HEK293 (cell line): ENCODE measurements around the gene DNAJB6.

Experiments
- CTCF ChIA-PET: fragments of 350-600 bp; formaldehyde crosslinking; extraction: SDS; loops from one replicate; lab custom pipeline; 2021; ENCODE audit warnings: antibody characterized with exemption; lab: Yijun Ruan, JAX
- POLR2A ChIA-PET: fragments of 300-600 bp; formaldehyde crosslinking; extraction: SDS; loops from one replicate; lab custom pipeline; 2020; ENCODE audit warnings: antibody characterized with exemption, inconsistent platforms; lab: Yijun Ruan, JAX
- H3K27ac ChIP-seq: fragments of 200-500 bp; sonication (Bioruptor generic); 2 replicates; pipeline ENCODE4 v1.5.1; 2014; ENCODE audit warnings: low read depth, low read length, control low read depth, inconsistent platforms; ENCODE audit errors: extremely low read depth
- H3K36me3 ChIP-seq, 2 experiments: fragments of 200-500 bp in 1 of 2; sonication (Bioruptor generic) in 1 of 2; 1 replicate in 1 of 2; 2 replicates in 1 of 2; pipeline ENCODE4 v1.5.1; 2014 to 2017; ENCODE audit warnings: inconsistent platforms in 2 of 2, low read length in 2 of 2; ENCODE audit not compliant: control insufficient read depth in 2 of 2, insufficient read depth in 1 of 2
- H3K4me1 ChIP-seq: fragments of 200-500 bp; sonication (Bioruptor generic); 2 replicates; pipeline ENCODE4 v1.5.1; 2014; ENCODE audit warnings: mild to moderate bottlenecking, low read length, inconsistent platforms; ENCODE audit not compliant: control insufficient read depth, insufficient read depth
- H3K4me3 ChIP-seq: 2 replicates; pipeline ENCODE4 v1.5.1; 2011; ENCODE audit warnings: low read depth, mild to moderate bottlenecking, control low read depth, low read length, moderate library complexity
- H3K9me3 ChIP-seq: fragments of 200-500 bp; sonication (Bioruptor generic); 2 replicates; pipeline ENCODE4 v1.5.1; 2014; ENCODE audit warnings: low read depth, low read length, inconsistent platforms; ENCODE audit not compliant: control insufficient read depth, insufficient read depth
- BCL11B ChIP-seq: fragments of 450-650 bp; formaldehyde crosslinking; IDR thresholded peaks from 2 replicates; pipeline ENCODE4 v1.5.1; 2016; ENCODE audit warnings: low read depth, missing biosample characterization, missing genetic modification characterization
- GLI2 ChIP-seq: fragments of 450-650 bp; formaldehyde crosslinking; IDR thresholded peaks from 2 replicates; pipeline ENCODE4; 2017; ENCODE audit warnings: missing biosample characterization, missing genetic modification characterization, low read depth, borderline replicate concordance
- ZBTB8A ChIP-seq: fragments of 450-650 bp; formaldehyde crosslinking; IDR thresholded peaks from 2 replicates; pipeline ENCODE4 v1.5.1; 2016; ENCODE audit warnings: missing biosample characterization, missing genetic modification characterization
- ZNF121 ChIP-seq: fragments of 450-650 bp; formaldehyde crosslinking; IDR thresholded peaks from 2 replicates; pipeline ENCODE4 v1.5.1; 2016; ENCODE audit warnings: missing biosample characterization, missing genetic modification characterization
- ZNF350 ChIP-seq: fragments of 450-650 bp; formaldehyde crosslinking; IDR thresholded peaks from 2 replicates; pipeline ENCODE4 v1.5.0; 2017; ENCODE audit warnings: missing biosample characterization, mild to moderate bottlenecking, missing genetic modification characterization
- ZNF433 ChIP-seq: fragments of 450-650 bp; formaldehyde crosslinking; IDR thresholded peaks from 2 replicates; pipeline ENCODE4 v1.5.1; 2016; ENCODE audit warnings: missing biosample characterization, missing genetic modification characterization, low read depth
- ZNF548 ChIP-seq: fragments of 450-650 bp; formaldehyde crosslinking; IDR thresholded peaks from 2 replicates; pipeline ENCODE4 v1.5.1; 2016; ENCODE audit warnings: missing biosample characterization, missing genetic modification characterization
- ZNF549 ChIP-seq: fragments of 450-650 bp; IDR thresholded peaks from 2 replicates; pipeline ENCODE4 v1.5.1; 2018; ENCODE audit warnings: missing biosample characterization, missing genetic modification characterization, mild to moderate bottlenecking, inconsistent platforms, moderate library complexity
- ZNF558 ChIP-seq: fragments of 450-650 bp; formaldehyde crosslinking; IDR thresholded peaks from 2 replicates; pipeline ENCODE4 v1.5.1; 2016; ENCODE audit warnings: missing biosample characterization, missing genetic modification characterization
- ZNF677 ChIP-seq: fragments of 450-650 bp; IDR thresholded peaks from 2 replicates; pipeline ENCODE4 v1.5.0; 2018; ENCODE audit warnings: missing biosample characterization, mild to moderate bottlenecking, missing genetic modification characterization, moderate library complexity
- ZNF76 ChIP-seq: fragments of 450-650 bp; formaldehyde crosslinking; IDR thresholded peaks from 2 replicates; pipeline ENCODE4; 2016; ENCODE audit warnings: low read depth, missing biosample characterization, missing genetic modification characterization, borderline replicate concordance
- TF ChIP-seq, protein P1 (sequence below): fragments of 450-650 bp; formaldehyde crosslinking; IDR thresholded peaks from 2 replicates; pipeline ENCODE4 v1.5.1; 2016; ENCODE audit warnings: missing biosample characterization, missing genetic modification characterization, borderline replicate concordance
- TF ChIP-seq, protein P2 (sequence below): fragments of 450-650 bp; formaldehyde crosslinking; IDR thresholded peaks from 2 replicates; pipeline ENCODE4 v1.5.1; 2016; ENCODE audit warnings: missing biosample characterization, missing genetic modification characterization
- TF ChIP-seq, protein P3 (sequence below): fragments of 450-650 bp; formaldehyde crosslinking; IDR thresholded peaks from 2 replicates; pipeline ENCODE4 v1.5.1; 2016; ENCODE audit warnings: missing biosample characterization, missing genetic modification characterization
- TF ChIP-seq, protein P4 (sequence below): fragments of 450-650 bp; formaldehyde crosslinking; IDR thresholded peaks from 2 replicates; pipeline ENCODE4 v1.5.1; 2016; ENCODE audit warnings: missing biosample characterization, missing genetic modification characterization

DNAJB6 gene

DNA sequence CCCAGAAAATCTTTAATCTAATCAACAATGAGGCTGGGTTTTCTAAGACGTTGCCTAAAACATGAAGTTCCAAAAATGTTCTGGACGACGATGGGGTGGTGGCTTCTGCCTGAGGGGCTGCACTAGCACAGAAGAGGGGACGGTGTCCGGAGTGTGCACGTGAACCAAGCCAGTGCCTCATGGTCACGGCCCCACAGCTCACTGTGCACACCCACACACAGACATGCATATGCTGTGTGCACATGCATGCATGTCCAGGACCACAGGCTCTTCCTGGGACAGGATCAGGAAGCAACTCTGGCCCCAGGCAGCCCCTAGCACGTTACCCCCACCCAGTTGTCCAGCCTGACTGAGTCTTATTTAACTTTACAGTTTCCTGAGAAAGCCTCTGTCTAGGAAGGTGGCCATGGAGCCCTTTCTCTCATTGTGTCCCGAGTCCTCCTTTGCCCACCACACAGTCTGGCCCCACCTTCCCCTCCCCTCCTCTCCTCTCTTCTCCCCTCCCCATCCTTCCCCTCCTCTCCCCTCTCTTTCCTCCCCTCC, 100.8 kb downstream of the DNAJB6 start:
- no peaks in the 10 kb centered on the region for H3K36me3 ChIP-seq
- no peak overlapping the region for H3K4me3 ChIP-seq
- H3K4me1 ChIP-seq, result no peaks in the 10 kb centered on the region
- CTCF ChIA-PET, result no interaction called here
- no peak for TF ChIP-seq ZNF121 (tag by site-specific recombination)
- TF ChIP-seq ZNF76 (tag by site-specific recombination), result no peak
- TF ChIP-seq ZNF558, result no peak
- TF ChIP-seq, protein P1, sequence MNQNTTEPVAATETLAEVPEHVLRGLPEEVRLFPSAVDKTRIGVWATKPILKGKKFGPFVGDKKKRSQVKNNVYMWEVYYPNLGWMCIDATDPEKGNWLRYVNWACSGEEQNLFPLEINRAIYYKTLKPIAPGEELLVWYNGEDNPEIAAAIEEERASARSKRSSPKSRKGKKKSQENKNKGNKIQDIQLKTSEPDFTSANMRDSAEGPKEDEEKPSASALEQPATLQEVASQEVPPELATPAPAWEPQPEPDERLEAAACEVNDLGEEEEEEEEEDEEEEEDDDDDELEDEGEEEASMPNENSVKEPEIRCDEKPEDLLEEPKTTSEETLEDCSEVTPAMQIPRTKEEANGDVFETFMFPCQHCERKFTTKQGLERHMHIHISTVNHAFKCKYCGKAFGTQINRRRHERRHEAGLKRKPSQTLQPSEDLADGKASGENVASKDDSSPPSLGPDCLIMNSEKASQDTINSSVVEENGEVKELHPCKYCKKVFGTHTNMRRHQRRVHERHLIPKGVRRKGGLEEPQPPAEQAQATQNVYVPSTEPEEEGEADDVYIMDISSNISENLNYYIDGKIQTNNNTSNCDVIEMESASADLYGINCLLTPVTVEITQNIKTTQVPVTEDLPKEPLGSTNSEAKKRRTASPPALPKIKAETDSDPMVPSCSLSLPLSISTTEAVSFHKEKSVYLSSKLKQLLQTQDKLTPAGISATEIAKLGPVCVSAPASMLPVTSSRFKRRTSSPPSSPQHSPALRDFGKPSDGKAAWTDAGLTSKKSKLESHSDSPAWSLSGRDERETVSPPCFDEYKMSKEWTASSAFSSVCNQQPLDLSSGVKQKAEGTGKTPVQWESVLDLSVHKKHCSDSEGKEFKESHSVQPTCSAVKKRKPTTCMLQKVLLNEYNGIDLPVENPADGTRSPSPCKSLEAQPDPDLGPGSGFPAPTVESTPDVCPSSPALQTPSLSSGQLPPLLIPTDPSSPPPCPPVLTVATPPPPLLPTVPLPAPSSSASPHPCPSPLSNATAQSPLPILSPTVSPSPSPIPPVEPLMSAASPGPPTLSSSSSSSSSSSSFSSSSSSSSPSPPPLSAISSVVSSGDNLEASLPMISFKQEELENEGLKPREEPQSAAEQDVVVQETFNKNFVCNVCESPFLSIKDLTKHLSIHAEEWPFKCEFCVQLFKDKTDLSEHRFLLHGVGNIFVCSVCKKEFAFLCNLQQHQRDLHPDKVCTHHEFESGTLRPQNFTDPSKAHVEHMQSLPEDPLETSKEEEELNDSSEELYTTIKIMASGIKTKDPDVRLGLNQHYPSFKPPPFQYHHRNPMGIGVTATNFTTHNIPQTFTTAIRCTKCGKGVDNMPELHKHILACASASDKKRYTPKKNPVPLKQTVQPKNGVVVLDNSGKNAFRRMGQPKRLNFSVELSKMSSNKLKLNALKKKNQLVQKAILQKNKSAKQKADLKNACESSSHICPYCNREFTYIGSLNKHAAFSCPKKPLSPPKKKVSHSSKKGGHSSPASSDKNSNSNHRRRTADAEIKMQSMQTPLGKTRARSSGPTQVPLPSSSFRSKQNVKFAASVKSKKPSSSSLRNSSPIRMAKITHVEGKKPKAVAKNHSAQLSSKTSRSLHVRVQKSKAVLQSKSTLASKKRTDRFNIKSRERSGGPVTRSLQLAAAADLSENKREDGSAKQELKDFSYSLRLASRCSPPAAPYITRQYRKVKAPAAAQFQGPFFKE, result no peak
- no peak for TF ChIP-seq ZBTB8A (tag by site-specific recombination)
- TF ChIP-seq ZNF677 (tag by site-specific recombination), result no peak
- no peak for TF ChIP-seq ZNF433
- no peak for TF ChIP-seq ZNF549 (tag by site-specific recombination)
- no peak for TF ChIP-seq ZNF548 (tag by site-specific recombination)
- TF ChIP-seq, protein P2, sequence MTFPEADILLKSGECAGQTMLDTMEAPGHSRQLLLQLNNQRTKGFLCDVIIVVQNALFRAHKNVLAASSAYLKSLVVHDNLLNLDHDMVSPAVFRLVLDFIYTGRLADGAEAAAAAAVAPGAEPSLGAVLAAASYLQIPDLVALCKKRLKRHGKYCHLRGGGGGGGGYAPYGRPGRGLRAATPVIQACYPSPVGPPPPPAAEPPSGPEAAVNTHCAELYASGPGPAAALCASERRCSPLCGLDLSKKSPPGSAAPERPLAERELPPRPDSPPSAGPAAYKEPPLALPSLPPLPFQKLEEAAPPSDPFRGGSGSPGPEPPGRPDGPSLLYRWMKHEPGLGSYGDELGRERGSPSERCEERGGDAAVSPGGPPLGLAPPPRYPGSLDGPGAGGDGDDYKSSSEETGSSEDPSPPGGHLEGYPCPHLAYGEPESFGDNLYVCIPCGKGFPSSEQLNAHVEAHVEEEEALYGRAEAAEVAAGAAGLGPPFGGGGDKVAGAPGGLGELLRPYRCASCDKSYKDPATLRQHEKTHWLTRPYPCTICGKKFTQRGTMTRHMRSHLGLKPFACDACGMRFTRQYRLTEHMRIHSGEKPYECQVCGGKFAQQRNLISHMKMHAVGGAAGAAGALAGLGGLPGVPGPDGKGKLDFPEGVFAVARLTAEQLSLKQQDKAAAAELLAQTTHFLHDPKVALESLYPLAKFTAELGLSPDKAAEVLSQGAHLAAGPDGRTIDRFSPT (tag by site-specific recombination), result no peak
- TF ChIP-seq, protein P3, sequence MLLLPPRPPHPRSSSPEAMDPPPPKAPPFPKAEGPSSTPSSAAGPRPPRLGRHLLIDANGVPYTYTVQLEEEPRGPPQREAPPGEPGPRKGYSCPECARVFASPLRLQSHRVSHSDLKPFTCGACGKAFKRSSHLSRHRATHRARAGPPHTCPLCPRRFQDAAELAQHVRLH, result no peak
- TF ChIP-seq, protein P4, sequence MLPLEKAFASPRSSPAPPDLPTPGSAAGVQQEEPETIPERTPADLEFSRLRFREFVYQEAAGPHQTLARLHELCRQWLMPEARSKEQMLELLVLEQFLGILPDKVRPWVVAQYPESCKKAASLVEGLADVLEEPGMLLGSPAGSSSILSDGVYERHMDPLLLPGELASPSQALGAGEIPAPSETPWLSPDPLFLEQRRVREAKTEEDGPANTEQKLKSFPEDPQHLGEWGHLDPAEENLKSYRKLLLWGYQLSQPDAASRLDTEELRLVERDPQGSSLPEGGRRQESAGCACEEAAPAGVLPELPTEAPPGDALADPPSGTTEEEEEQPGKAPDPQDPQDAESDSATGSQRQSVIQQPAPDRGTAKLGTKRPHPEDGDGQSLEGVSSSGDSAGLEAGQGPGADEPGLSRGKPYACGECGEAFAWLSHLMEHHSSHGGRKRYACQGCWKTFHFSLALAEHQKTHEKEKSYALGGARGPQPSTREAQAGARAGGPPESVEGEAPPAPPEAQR, result no peak
- no peak for TF ChIP-seq BCL11B (tag by site-specific recombination)
- TF ChIP-seq ZNF350 (tag by site-specific recombination), result no peak
- TF ChIP-seq GLI2 (tag by site-specific recombination), result no peak
- TF ChIP-seq, all 188 proteins: peak for 0
- POLR2A ChIA-PET, result no interaction called here
- Histone ChIP-seq H3K9me3 (no peaks in the 10 kb centered on the region), H3K27ac (no peak overlapping the region)
